ENCODE data around the gene SPATA4.

GRCh38 chr4:176149680-176150355 is 45.6 kb downstream of the SPATA4 start:
- no peak for TF ChIP-seq EZH2 (IDR thresholded peaks at IDR 0.05; ENCODE audit: borderline replicate concordance, low read length)
- no peak for TF ChIP-seq CTCF (conservative IDR thresholded peaks at IDR 0.05 in 1 of 2, IDR thresholded peaks at IDR 0.05 in 1 of 2; ENCODE audit: extremely low read depth in 1 of 2, insufficient read depth in 1 of 2, low read depth in 1 of 2, low read length in 2 of 2)
